HTR-8/SVneo (cell line): Measurements from ENCODE around the gene ACP4.
A peak's percentile ranks its signal among the peaks of the same experiment; 100 is the strongest.
"Not testable (repeated sequence)": the region's sequence is repeated elsewhere in the genome, so short reads cannot be mapped to it uniquely, and the experiment has no call there.

Experiments
- DNase-seq: peaks from one replicate; pipeline ENCODE4 v3.0.0; 2011; ENCODE audit warnings: low spot score, mixed read lengths; ENCODE audit not compliant: insufficient read length
- FAIRE-seq: peaks from 2 replicates; lab custom pipeline; 2011; peaks lifted over from hg19 to GRCh38; lab: Jason Lieb, UNC

ACP4 gene, protein sequence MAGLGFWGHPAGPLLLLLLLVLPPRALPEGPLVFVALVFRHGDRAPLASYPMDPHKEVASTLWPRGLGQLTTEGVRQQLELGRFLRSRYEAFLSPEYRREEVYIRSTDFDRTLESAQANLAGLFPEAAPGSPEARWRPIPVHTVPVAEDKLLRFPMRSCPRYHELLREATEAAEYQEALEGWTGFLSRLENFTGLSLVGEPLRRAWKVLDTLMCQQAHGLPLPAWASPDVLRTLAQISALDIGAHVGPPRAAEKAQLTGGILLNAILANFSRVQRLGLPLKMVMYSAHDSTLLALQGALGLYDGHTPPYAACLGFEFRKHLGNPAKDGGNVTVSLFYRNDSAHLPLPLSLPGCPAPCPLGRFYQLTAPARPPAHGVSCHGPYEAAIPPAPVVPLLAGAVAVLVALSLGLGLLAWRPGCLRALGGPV

DNA sequence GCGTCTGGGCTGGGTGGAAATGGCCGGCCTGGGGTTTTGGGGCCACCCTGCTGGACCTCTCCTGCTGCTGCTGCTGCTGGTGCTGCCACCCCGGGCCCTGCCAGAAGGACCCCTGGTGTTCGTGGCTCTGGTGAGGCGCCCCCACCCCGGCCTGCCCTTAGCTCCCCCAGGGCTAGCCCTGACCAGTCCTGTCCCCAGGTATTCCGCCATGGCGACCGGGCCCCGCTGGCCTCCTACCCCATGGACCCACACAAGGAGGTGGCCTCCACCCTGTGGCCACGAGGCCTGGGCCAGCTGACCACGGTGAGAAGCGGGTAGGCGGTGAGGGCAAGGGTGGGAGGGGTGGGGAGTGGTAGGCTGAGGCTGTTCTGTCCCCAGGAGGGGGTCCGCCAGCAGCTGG is at the start of gene ACP4:
Gene ACP4, plus strand, starts transcription at position 20 of the 400 bp plus-strand sequence. Its CDS starts 0 bp downstream, at position 20.
- DNase-seq (no peak), FAIRE-seq (no peak)

- FAIRE-seq (no peak), DNase-seq (no peak)
These were observed 48.9 kb upstream of the ACP4 start for GRCh38 chr19:50741179-50741933.

DNA sequence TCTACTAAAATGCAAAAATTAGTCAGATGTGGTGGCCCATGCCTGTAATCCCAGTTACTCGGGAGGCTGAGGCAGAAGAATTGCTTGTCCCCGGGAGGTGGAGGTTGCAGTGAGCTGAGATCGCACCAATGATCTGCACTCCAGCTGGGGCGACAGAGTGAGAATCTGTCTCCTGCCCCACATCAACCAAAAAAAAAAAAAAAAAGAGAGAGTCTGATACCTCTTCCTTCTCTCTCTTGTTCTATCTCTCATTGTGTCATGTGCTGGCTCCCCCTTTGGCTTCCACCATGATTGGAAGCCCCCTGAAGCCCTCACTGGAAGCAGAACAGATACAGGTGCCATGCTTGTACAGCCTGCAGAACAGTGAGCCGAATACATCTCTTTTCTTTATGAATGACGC is 46.7 kb upstream of the ACP4 start:
- FAIRE-seq = no peak
- DNase-seq = no peak

DNA sequence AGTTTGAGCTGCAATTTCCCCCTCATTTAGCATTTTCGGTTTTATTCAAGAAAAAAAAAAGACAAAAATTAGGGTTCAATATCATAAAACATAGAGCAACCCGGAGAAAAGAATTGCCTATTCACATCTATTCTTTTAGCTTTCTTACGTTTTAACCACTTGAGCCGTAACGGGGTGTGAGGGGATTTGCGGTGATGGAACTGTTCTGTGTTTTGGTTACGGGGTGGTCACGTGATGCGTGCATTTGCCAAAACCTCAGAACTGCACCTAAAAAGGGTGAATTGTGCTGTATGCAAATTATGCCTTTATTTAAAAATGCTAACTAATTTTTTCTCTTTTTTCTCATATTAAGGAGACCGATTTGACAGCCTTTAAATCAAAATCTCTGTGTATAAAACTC is 45.0 kb upstream of the ACP4 start:
- DNase-seq (no peak), FAIRE-seq (no peak)

DNA sequence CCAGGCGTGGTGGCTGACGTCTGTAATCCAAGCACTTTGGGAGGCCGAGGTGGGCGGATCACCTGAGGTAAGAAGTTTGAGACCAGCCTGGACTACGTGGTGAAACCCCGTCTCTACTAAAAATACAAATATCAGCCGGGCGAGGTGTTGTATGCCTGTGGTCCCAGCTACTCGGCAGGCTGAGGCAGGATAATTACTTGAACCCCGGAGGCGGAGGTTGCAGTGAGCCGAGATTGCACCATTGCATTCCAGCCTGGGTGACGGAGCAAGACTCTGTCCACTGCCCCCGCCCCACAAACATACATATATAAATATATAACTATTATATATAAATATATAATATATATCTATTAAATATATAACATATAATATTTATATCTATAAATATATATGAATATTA is 43.1 kb upstream of the ACP4 start:
- not testable (repeated sequence) for DNase-seq, FAIRE-seq

DNA sequence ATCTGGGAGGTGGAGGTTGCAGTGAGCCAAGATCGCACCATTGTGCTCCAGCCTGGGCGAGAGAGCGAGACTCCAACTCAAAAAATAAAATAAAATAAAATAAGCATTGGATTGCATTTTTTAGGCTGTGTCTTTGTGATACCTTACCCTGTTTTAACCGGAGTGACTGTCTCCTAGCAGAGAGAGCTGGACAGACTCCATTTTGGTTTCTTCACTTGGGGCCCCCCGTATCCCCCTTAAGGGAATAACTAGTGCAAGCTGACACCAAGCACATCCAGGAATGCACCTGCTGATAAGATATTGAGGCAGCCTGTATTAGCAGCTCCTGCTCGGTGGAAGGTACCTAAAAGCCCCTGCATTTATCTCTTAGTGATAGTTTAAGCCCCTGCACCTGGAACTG is 40.7 kb upstream of the ACP4 start:
- FAIRE-seq = no peak
- DNase-seq = no peak

- no peak for DNase-seq
- FAIRE-seq = no peak
These were observed 40.2 kb upstream of the ACP4 start for GRCh38 chr19:50750010-50750409.

DNA sequence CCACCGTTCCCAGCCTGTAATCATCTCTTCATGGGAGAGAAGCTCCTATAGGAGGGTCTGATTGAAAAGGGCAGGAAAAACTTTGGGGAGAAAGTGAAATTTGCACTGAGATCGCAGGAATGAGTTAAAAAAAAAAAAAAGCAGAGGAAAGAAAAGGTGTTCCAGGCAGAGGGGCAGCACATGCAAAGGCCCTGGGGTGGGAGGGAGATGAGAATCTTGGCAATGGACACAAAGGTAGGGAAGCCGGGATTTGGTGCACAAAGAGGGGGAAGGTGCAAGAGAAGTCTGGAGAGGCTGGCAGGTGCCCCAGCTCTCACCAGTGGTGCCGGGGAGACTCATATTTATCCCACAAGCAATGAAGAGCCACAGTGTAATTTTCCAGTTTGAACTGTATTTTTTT is 36.3 kb upstream of the ACP4 start:
- FAIRE-seq = no peak
- DNase-seq = no peak

GRCh38 chr19:50756244-50756643 is 34.0 kb upstream of the ACP4 start:
- FAIRE-seq, DNase-seq: not testable (repeated sequence)

DNA sequence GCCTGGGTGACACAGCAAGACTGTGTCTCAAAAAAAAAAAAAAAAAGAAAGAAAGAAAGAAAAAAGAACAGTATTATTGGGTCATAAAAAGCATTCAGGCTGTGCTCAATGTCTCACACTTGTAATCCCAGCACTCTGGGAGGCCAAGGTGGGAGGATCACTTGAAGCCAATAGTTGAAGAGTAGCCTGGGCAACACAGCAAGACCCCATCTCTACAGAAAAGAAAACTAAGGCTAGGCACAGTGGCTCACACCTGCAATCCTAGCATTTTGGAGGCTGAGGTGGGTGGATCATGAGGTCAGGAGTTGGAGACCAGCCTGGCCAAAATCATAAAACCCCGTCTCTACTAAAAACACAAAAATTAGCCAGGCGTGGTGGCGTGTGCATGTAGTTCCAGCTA is 32.6 kb upstream of the ACP4 start:
- DNase-seq, FAIRE-seq: not testable (repeated sequence)

- not testable (repeated sequence) for FAIRE-seq, DNase-seq
These were observed 31.1 kb upstream of the ACP4 start for GRCh38 chr19:50759076-50759475.

DNA sequence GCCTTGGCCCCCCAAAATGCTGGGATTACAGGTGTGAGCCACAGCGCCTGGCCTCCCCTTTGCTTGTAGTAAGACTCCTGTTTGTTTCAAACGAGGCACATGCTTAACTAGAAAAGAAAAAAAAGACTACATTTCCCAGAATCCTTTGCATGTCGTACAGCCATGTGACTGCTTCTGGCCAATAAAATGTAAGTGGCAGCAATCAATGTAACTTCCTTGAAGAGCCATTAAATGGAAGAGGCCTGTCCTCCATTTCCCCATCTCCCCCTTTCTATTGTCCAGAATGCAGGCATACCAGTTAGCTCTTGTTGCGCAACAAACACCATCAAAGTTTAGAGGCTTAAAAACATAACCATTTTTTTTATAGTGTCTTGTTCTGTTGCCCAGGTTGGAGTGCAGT is 30.3 kb upstream of the ACP4 start:
- FAIRE-seq = no peak
- DNase-seq = peak; percentile 39

GRCh38 chr19:50761501-50761900 is 28.7 kb upstream of the ACP4 start:
- DNase-seq, FAIRE-seq: not testable (repeated sequence)

GRCh38 chr19:50763521-50763920 is 26.7 kb upstream of the ACP4 start:
- FAIRE-seq, DNase-seq: not testable (repeated sequence)

DNA sequence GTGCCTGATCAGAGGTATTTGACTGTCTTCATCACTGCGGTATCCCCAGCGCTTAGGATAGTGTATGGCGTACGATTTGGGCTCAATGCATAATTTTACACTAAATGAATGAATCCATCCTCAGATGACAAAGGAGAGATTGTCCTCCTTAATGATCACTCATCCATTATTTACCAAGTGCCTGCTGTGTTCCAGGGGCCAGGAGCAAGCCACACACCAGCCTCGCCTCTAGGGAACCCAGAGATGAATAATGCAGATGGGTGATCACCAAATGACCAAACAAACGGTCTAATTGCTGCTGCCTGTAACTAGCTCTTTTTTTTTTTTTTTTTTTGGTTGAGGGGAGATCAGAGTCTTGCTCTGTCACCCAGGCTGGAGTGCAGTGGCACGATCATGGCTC is 25.8 kb upstream of the ACP4 start:
- FAIRE-seq = no peak

GRCh38 chr19:50766746-50767145 is 23.5 kb upstream of the ACP4 start:
- DNase-seq, FAIRE-seq: not testable (repeated sequence)

More for the DNA sequence above, 25.8 kb upstream of the ACP4 start:
- no peak for DNase-seq

DNA sequence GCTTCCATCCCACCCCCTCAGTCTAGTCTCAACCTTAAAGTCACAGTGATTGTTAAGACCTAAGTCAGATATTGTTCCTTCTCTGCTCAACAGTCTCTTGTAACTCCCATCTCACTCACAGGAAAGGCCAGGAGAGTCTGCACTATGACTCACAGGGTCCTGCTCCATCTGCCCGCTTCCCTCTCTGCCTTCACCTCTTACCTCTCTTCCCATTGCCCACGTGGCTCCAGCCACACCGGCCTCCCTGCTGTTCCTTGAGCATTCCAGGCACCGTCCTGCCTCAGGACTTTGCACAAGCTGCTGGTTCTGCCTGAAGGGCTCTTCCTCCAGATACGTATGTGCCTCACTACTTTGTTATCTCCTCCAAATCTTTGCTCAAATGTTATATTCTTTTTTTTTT is 23.0 kb upstream of the ACP4 start:
- FAIRE-seq = peak; percentile 91
- DNase-seq = not testable (repeated sequence)

DNA sequence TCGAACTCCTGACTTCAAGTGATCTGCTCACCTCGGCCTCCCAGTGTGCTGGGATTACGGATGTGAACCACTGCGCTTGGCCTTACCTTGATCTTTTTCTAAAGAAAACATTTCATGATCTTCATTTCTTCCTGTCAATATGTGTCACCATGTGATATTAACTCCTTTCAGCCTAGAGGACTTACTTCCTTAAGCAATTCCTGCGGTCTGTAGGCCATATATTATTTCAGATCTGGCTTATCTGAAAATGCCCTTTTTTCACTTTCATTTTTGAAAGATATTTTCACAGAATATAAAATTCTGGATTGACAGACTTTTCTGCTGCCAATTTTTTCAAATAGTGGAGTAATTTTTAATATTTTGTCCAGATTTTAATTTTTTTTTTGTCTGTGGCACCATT is 21.9 kb upstream of the ACP4 start:
- FAIRE-seq = no peak
- no peak for DNase-seq

GRCh38 chr19:50770164-50770563 is 20.1 kb upstream of the ACP4 start, which contains the start of gene GPR32:
Gene GPR32 (plus strand): TSS chr19:50770464. CDS start chr19:50770601, 137 bp downstream.
- DNase-seq, FAIRE-seq: not testable (repeated sequence)

DNA sequence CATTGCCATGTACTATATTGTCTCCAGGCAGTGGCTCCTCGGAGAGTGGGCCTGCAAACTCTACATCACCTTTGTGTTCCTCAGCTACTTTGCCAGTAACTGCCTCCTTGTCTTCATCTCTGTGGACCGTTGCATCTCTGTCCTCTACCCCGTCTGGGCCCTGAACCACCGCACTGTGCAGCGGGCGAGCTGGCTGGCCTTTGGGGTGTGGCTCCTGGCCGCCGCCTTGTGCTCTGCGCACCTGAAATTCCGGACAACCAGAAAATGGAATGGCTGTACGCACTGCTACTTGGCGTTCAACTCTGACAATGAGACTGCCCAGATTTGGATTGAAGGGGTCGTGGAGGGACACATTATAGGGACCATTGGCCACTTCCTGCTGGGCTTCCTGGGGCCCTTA is 19.3 kb upstream of the ACP4 start:
- no peak for DNase-seq
- no peak for FAIRE-seq

- FAIRE-seq (no peak), DNase-seq (no peak)
These were observed 17.7 kb upstream of the ACP4 start for GRCh38 chr19:50772476-50772875.
